AG04449 (cell line): ENCODE data around the gene ABCD3.

ENCODE experiments used
- CTCF ChIA-PET: fragments of 350-600 bp; formaldehyde crosslinking; extraction: SDS; loops from one replicate; lab custom pipeline; 2021; ENCODE audit warnings: antibody characterized with exemption; lab: Yijun Ruan, JAX
- POLR2A ChIA-PET: fragments of 400-600, 350-600 bp; formaldehyde crosslinking; extraction: SDS; loops from one replicate; lab custom pipeline; 2020; ENCODE audit warnings: antibody characterized with exemption, inconsistent platforms; lab: Yijun Ruan, JAX
- DNase-seq: peaks from one replicate; pipeline ENCODE4 v3.0.0-alpha.2; 2010; ENCODE audit warnings: low read depth, low spot score
- H3K4me3 ChIP-seq: 2 replicates; pipeline ENCODE4 v1.5.1; 2011; ENCODE audit warnings: low read depth, mild to moderate bottlenecking, control low read depth, low read length
- CTCF ChIP-seq: IDR thresholded peaks from one replicate; pipeline ENCODE4 v1.5.1; 2011; ENCODE audit warnings: mild to moderate bottlenecking, moderate library complexity, low read length, control low read depth, inconsistent platforms; ENCODE audit not compliant: insufficient read depth; ENCODE audit errors: missing control alignments

Gene ABCD3

GRCh38 chr1:94527447-94528031, 109.3 kb downstream of the ABCD3 start:
- ChIA-PET POLR2A (no interaction called here), CTCF (interaction anchor here (0.7 to 21.7 kb wide), 8 partner anchors 9 to 276 kb away, joined by 3 to 563 read pairs (median 6); no protein-coding TSS in a partner anchor)
- no peak for TF ChIP-seq CTCF
- no peak overlapping the region for H3K4me3 ChIP-seq
- no peak for DNase-seq

DNA sequence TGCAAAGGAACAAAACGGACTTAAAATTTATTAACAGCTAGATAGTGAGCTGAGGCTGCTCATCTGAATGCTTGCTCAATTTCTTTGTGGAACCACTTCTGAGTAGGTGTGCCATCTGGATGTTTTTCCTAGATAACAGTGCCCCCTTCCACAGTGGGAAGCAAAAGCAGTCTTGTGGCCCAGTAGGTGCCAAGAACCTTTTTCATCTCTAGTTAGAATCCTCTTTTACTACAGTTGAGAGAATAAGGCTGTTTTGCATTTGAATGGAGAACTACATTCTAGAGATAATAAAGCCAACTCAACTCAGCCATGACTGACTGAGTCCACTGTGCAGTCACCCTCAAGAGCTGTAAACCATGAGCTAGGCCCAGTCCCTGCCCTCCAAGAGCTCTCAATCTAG, 110.1 kb downstream of the ABCD3 start:
- no peak for TF ChIP-seq CTCF
- no peak overlapping the region for H3K4me3 ChIP-seq
- ChIA-PET POLR2A (no interaction called here), CTCF (interaction anchor here (1.0 to 21.7 kb wide), 6 partner anchors 11 to 515 kb away, joined by 3 to 563 read pairs (median 6); no protein-coding TSS in a partner anchor)
- DNase-seq, result no peak

GRCh38 chr1:94528826-94529225, 110.6 kb downstream of the ABCD3 start:
- ChIA-PET POLR2A (no interaction called here), CTCF (interaction anchor here (1.0 to 21.7 kb wide), 5 partner anchors 11 to 515 kb away, joined by 3 to 563 read pairs (median 6); no protein-coding TSS in a partner anchor)
- no peak for TF ChIP-seq CTCF
- no peak overlapping the region for H3K4me3 ChIP-seq
- DNase-seq, result no peak

DNA sequence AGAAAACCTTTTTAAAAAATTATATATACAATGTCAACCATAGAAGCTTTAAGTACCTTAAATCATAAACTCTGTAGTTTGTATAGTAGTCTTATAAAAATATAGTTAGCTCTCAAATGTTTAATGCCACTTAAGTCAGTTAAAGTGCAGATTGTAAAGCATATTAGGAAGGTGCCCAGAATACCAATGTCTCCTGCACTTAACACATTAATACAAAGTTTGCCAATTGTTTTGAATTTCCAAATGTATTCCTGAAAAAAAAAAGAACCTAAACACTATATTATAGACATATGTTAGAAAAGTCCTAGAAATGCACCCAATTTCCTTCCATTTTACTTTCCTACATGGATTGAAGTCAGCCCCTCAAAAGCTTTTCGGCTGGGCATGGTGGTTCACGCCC, 111.2 kb downstream of the ABCD3 start:
- CTCF ChIA-PET, result interaction anchor here (0.7 to 21.7 kb wide), 6 partner anchors 10 to 514 kb away, joined by 3 to 563 read pairs (median 5); no protein-coding TSS in a partner anchor

GRCh38 chr1:94530373-94530878, 112.2 kb downstream of the ABCD3 start:
- no peak for TF ChIP-seq CTCF
- no peak for DNase-seq
- POLR2A ChIA-PET, result interaction anchor here (1.1 kb wide), 1 partner anchor 11 kb away, joined by 5 read pairs; the partner anchor contains the start of gene F3
- CTCF ChIA-PET, result interaction anchor here (1.0 to 21.7 kb wide), 7 partner anchors 9 to 513 kb away, joined by 4 to 563 read pairs (median 6); no protein-coding TSS in a partner anchor
- H3K4me3 ChIP-seq, result no peak overlapping the region

More for the DNA sequence above, 111.2 kb downstream of the ABCD3 start:
- no peak for TF ChIP-seq CTCF
- no peak for DNase-seq
- POLR2A ChIA-PET, result no interaction called here
- H3K4me3 ChIP-seq, result no peak overlapping the region

DNA sequence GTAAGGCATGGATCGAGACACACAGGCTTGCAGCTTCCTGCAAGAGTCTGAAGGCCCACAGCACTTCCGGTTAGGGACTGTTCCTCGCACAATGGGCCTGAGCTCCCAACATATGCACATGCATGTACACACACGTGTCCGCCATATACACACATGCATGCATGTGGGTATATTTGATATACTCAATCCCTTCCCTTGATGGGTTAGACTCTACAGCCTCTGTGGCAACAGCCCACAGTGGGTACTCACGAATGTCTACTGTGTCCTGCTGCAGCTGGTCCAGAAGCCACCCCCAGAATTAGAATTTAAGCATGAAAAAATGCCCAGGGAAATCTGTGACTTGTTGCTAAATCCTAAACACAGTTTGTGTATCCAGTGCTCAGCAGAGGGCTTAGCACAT, 113.5 kb downstream of the ABCD3 start:
- no peak overlapping the region for H3K4me3 ChIP-seq
- no peak for DNase-seq
- CTCF ChIA-PET, result interaction anchor here (1.8 to 21.7 kb wide), 4 partner anchors 10 to 272 kb away, joined by 5 to 563 read pairs (median 12); no protein-coding TSS in a partner anchor
- TF ChIP-seq CTCF, result no peak
- POLR2A ChIA-PET, result interaction anchor here (0.6 kb wide), 1 partner anchor 67 kb away, joined by 3 read pairs; no protein-coding TSS in a partner anchor
